ENCODE measurements around the gene SSR2. TPM values are rescaled to one million over a fixed set of nuclear protein-coding genes. Genes with fewer than 3 reads are reported as not detected.

Gene SSR2
- total and polyA plus RNA-seq, 2 experiments from 2014 or later, result 136 to 291 TPM

DNA sequence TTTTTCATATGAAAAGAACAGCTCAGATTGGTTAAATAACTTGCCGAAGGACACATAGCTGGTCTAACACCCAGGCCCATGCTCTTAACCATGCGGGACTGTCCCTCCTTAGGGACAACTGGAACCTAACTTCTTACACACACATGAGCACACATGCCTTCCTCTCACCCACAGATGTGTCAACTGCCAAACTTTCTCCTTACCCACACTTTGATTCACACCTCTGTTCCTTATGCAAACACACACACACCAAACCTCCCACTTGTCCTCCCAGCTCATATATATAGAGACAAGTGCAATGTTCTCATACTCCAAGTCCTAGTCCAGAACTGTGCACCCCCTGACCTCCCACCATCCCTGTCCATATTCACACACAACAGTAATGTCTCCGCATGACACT, 44.5 kb upstream of the SSR2 start:
- Histone ChIP-seq H3F3A (replicated peaks; ENCODE audit: low read depth) (peaks cover 16% of the 10 kb centered on the region; the same call in 1 of the 2 replicates), H3K4me1 (ENCODE audit: insufficient read depth) (peaks cover 20% of the 10 kb centered on the region), H3K79me2 (replicated peaks; ENCODE audit: insufficient read depth) (0 out of 2 replicates have a peak, but pooled peaks cover 4% of the 10 kb centered on the region), H4K20me1 (replicated peaks; ENCODE audit: insufficient read depth) (peaks cover 13% of the 10 kb centered on the region), H2AFZ (no peak overlapping the region), H3K4me2 (no peak overlapping the region), H3K27ac (ENCODE audit: low read depth) (no peak overlapping the region), H3K4me3 (no peak overlapping the region), H3K9me2 (ENCODE audit: insufficient read depth) (no peaks in the 10 kb centered on the region), H3K36me3 (ENCODE audit: insufficient read depth) (no peaks in the 10 kb centered on the region), H3K27me3 (ENCODE audit: insufficient read depth) (peaks cover 7% of the 10 kb centered on the region; the same call in 1 of the 2 replicates)
- H3K4me3 Mint-ChIP-seq, result no peak overlapping the region; the same call in 2 of the 3 replicates
- no peak overlapping the region for H3K27ac Mint-ChIP-seq
- no peak for DNase-seq (ENCODE audit: low spot score)
- no peaks in the 10 kb centered on the region for H3K9me3 Mint-ChIP-seq
- TF ChIP-seq, protein P1, sequence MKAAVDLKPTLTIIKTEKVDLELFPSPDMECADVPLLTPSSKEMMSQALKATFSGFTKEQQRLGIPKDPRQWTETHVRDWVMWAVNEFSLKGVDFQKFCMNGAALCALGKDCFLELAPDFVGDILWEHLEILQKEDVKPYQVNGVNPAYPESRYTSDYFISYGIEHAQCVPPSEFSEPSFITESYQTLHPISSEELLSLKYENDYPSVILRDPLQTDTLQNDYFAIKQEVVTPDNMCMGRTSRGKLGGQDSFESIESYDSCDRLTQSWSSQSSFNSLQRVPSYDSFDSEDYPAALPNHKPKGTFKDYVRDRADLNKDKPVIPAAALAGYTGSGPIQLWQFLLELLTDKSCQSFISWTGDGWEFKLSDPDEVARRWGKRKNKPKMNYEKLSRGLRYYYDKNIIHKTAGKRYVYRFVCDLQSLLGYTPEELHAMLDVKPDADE (IDR thresholded peaks at IDR 0.05), result no peak
- TF ChIP-seq ZNF331 (CRISPR knock-in tag; IDR thresholded peaks at IDR 0.05; ENCODE audit: low read depth) (no peak), EZH2 (IDR thresholded peaks at IDR 0.05; ENCODE audit: low read depth, unreplicated experiment) (no peak), NANOG (IDR thresholded peaks at IDR 0.05; ENCODE audit: borderline replicate concordance) (no peak), STAT1 (IDR thresholded peaks at IDR 0.05; ENCODE audit: unreplicated experiment) (no peak), EZH2phosphoT487 (IDR thresholded peaks at IDR 0.05; ENCODE audit: unreplicated experiment) (no peak), JUNB (IDR thresholded peaks at IDR 0.05; ENCODE audit: unreplicated experiment) (no peak), ZNF114 (CRISPR knock-in tag; IDR thresholded peaks at IDR 0.05) (no peak), POLR2AphosphoS5 (IDR thresholded peaks at IDR 0.05; ENCODE audit: low read depth) (no peak), CREB1 (CRISPR knock-in tag; IDR thresholded peaks at IDR 0.05; ENCODE audit: low read depth) (no peak)
- TF ChIP-seq, protein P2, sequence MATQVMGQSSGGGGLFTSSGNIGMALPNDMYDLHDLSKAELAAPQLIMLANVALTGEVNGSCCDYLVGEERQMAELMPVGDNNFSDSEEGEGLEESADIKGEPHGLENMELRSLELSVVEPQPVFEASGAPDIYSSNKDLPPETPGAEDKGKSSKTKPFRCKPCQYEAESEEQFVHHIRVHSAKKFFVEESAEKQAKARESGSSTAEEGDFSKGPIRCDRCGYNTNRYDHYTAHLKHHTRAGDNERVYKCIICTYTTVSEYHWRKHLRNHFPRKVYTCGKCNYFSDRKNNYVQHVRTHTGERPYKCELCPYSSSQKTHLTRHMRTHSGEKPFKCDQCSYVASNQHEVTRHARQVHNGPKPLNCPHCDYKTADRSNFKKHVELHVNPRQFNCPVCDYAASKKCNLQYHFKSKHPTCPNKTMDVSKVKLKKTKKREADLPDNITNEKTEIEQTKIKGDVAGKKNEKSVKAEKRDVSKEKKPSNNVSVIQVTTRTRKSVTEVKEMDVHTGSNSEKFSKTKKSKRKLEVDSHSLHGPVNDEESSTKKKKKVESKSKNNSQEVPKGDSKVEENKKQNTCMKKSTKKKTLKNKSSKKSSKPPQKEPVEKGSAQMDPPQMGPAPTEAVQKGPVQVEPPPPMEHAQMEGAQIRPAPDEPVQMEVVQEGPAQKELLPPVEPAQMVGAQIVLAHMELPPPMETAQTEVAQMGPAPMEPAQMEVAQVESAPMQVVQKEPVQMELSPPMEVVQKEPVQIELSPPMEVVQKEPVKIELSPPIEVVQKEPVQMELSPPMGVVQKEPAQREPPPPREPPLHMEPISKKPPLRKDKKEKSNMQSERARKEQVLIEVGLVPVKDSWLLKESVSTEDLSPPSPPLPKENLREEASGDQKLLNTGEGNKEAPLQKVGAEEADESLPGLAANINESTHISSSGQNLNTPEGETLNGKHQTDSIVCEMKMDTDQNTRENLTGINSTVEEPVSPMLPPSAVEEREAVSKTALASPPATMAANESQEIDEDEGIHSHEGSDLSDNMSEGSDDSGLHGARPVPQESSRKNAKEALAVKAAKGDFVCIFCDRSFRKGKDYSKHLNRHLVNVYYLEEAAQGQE (IDR thresholded peaks at IDR 0.05; ENCODE audit: unreplicated experiment), result no peak
- TF ChIP-seq, protein P3, sequence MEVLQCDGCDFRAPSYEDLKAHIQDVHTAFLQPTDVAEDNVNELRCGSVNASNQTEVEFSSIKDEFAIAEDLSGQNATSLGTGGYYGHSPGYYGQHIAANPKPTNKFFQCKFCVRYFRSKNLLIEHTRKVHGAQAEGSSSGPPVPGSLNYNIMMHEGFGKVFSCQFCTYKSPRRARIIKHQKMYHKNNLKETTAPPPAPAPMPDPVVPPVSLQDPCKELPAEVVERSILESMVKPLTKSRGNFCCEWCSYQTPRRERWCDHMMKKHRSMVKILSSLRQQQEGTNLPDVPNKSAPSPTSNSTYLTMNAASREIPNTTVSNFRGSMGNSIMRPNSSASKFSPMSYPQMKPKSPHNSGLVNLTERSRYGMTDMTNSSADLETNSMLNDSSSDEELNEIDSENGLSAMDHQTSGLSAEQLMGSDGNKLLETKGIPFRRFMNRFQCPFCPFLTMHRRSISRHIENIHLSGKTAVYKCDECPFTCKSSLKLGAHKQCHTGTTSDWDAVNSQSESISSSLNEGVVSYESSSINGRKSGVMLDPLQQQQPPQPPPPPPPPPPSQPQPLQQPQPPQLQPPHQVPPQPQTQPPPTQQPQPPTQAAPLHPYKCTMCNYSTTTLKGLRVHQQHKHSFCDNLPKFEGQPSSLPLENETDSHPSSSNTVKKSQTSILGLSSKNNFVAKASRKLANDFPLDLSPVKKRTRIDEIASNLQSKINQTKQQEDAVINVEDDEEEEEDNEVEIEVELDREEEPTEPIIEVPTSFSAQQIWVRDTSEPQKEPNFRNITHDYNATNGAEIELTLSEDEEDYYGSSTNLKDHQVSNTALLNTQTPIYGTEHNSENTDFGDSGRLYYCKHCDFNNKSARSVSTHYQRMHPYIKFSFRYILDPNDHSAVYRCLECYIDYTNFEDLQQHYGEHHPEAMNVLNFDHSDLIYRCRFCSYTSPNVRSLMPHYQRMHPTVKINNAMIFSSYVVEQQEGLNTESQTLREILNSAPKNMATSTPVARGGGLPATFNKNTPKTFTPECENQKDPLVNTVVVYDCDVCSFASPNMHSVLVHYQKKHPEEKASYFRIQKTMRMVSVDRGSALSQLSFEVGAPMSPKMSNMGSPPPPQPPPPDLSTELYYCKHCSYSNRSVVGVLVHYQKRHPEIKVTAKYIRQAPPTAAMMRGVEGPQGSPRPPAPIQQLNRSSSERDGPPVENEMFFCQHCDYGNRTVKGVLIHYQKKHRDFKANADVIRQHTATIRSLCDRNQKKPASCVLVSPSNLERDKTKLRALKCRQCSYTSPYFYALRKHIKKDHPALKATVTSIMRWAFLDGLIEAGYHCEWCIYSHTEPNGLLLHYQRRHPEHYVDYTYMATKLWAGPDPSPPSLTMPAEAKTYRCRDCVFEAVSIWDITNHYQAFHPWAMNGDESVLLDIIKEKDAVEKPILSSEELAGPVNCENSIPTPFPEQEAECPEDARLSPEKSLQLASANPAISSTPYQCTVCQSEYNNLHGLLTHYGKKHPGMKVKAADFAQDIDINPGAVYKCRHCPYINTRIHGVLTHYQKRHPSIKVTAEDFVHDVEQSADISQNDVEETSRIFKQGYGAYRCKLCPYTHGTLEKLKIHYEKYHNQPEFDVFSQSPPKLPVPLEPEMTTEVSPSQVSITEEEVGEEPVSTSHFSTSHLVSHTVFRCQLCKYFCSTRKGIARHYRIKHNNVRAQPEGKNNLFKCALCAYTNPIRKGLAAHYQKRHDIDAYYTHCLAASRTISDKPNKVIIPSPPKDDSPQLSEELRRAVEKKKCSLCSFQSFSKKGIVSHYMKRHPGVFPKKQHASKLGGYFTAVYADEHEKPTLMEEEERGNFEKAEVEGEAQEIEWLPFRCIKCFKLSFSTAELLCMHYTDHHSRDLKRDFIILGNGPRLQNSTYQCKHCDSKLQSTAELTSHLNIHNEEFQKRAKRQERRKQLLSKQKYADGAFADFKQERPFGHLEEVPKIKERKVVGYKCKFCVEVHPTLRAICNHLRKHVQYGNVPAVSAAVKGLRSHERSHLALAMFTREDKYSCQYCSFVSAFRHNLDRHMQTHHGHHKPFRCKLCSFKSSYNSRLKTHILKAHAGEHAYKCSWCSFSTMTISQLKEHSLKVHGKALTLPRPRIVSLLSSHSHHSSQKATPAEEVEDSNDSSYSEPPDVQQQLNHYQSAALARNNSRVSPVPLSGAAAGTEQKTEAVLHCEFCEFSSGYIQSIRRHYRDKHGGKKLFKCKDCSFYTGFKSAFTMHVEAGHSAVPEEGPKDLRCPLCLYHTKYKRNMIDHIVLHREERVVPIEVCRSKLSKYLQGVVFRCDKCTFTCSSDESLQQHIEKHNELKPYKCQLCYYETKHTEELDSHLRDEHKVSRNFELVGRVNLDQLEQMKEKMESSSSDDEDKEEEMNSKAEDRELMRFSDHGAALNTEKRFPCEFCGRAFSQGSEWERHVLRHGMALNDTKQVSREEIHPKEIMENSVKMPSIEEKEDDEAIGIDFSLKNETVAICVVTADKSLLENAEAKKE (CRISPR knock-in tag; IDR thresholded peaks at IDR 0.05), result no peak
- TF ChIP-seq, protein P4, sequence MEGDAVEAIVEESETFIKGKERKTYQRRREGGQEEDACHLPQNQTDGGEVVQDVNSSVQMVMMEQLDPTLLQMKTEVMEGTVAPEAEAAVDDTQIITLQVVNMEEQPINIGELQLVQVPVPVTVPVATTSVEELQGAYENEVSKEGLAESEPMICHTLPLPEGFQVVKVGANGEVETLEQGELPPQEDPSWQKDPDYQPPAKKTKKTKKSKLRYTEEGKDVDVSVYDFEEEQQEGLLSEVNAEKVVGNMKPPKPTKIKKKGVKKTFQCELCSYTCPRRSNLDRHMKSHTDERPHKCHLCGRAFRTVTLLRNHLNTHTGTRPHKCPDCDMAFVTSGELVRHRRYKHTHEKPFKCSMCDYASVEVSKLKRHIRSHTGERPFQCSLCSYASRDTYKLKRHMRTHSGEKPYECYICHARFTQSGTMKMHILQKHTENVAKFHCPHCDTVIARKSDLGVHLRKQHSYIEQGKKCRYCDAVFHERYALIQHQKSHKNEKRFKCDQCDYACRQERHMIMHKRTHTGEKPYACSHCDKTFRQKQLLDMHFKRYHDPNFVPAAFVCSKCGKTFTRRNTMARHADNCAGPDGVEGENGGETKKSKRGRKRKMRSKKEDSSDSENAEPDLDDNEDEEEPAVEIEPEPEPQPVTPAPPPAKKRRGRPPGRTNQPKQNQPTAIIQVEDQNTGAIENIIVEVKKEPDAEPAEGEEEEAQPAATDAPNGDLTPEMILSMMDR (conservative IDR thresholded peaks at IDR 0.05; ENCODE audit: low read depth in 2 of 2), result no peak
- H3K27me3 Mint-ChIP-seq (ENCODE audit: insufficient read depth, low read depth, poor library complexity), result peaks cover 22% of the 10 kb centered on the region
- H3K36me3 Mint-ChIP-seq (ENCODE audit: low read depth), result peaks cover 33% of the 10 kb centered on the region
- peaks cover 45% of the 10 kb centered on the region for H3K4me1 Mint-ChIP-seq
- ATAC-seq, result no peak
